KMS-11 (cell line): ENCODE measurements around the gene DMRTB1.

Experiments
- H2AFZ ChIP-seq: fragments of 200-600 bp; sonication (generic); 2 replicates; pipeline ENCODE4 v1.6.1; 2016; ENCODE audit warnings: antibody characterized with exemption, mixed run types, low read depth
- H3K27ac ChIP-seq: fragments of 200-600 bp; sonication (generic); 2 replicates; pipeline ENCODE4 v1.6.1; 2016; ENCODE audit warnings: mild to moderate bottlenecking, mixed run types
- H3K27me3 ChIP-seq: fragments of 200-600 bp; sonication (generic); 2 replicates; pipeline ENCODE4 v1.6.1; 2017; ENCODE audit warnings: mild to moderate bottlenecking, low read depth, mixed run types, moderate library complexity; ENCODE audit not compliant: insufficient read depth
- H3K36me3 ChIP-seq: fragments of 200-600 bp; sonication (generic); 2 replicates; pipeline ENCODE4 v1.6.1; 2017; ENCODE audit warnings: mild to moderate bottlenecking, mixed run types; ENCODE audit not compliant: insufficient read depth
- H3K4me1 ChIP-seq: fragments of 200-600 bp; sonication (generic); 2 replicates; pipeline ENCODE4 v1.6.1; 2016; ENCODE audit warnings: mild to moderate bottlenecking, low read depth, mixed run types; ENCODE audit not compliant: poor library complexity, severe bottlenecking
- H3K4me2 ChIP-seq: fragments of 200-600 bp; sonication (generic); 2 replicates; pipeline ENCODE4 v1.7.0; 2016; ENCODE audit warnings: mild to moderate bottlenecking, mixed run types
- H3K4me3 ChIP-seq: fragments of 200-600 bp; sonication (generic); IDR thresholded peaks from 2 replicates; pipeline ENCODE4 v1.6.1; 2017; ENCODE audit warnings: low read depth, low read length, mixed read lengths; ENCODE audit not compliant: insufficient read depth
- H3K79me2 ChIP-seq: fragments of 200-600 bp; sonication (generic); 2 replicates; pipeline ENCODE4 v1.6.1; 2016; ENCODE audit warnings: low read depth, mixed run types; ENCODE audit not compliant: insufficient read depth
- H3K9ac ChIP-seq: fragments of 200-600 bp; sonication (generic); 2 replicates; pipeline ENCODE4 v1.6.1; 2016; ENCODE audit warnings: mild to moderate bottlenecking, mixed run types
- H4K20me1 ChIP-seq: fragments of 200-600 bp; sonication (generic); 2 replicates; pipeline ENCODE4 v1.6.1; 2016; ENCODE audit warnings: mild to moderate bottlenecking, mixed run types; ENCODE audit not compliant: insufficient read depth
- CTCF ChIP-seq: fragments of 200-600 bp; sonication (generic); conservative IDR thresholded peaks from 2 replicates; pipeline ENCODE4 v1.6.1; 2017; ENCODE audit warnings: low read depth, mild to moderate bottlenecking, antibody characterized with exemption, low read length, moderate library complexity, mixed read lengths

Gene DMRTB1

DNA sequence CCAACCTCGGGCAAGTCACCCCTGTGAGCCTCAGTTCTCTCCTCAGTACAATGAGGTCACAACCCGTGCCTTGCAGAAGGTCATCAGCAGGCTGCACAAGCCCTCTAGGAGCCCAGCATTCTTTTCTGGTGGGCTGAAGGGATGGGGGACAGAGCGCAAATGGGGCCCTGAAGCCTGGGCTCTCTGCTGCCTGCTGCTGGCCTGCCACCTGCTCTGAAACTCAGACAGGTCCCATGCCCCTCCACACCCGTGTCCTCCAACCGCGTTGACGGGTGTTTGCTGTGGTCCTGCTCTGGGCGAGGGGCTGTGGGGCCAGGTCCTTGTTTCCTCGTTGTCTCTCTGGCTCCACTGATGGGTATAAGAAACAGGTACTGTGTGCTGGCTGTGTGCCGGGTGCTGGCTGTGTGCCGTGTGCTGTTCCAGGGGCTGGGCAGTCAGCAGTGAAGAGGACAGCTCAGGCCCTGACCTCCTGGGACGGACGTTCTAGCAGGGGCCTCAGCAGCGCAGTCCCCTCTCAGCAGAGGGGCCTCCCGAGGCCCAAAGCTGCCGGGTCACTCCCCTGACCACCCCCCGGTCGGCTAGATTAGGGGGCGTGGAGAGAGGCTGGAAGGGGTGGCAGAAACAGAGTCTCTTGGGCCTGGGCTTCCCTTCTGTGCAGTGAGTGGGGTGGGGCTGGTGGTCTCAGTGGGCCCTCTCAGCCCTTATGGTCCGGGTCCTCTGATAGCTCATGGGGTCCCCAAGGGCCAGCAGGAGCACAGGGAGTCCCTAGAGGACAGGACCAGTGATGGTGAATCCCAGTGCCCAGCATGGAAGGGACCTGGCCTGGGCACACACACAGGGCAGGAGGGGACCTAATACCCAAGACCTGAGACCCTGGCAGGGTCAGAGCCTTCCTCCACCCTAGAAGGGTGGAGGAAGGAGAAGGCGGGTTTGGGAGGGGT, 42.1 kb downstream of the DMRTB1 start:
- Histone ChIP-seq H3K4me1 (peaks cover 15% of the 10 kb centered on the region), H3K79me2 (no peaks in the 10 kb centered on the region), H2AFZ (no peak overlapping the region), H3K9ac (no peak overlapping the region), H4K20me1 (no peaks in the 10 kb centered on the region), H3K36me3 (no peaks in the 10 kb centered on the region), H3K27me3 (no peaks in the 10 kb centered on the region), H3K27ac (no peak overlapping the region), H3K4me3 (no peak overlapping the region), H3K4me2 (no peak overlapping the region)
- no peak for TF ChIP-seq CTCF

GRCh38 chr1:53502641-53503432, 43.6 kb downstream of the DMRTB1 start:
- Histone ChIP-seq H3K27ac (no peak overlapping the region), H3K4me3 (no peak overlapping the region), H3K4me1 (peaks cover 15% of the 10 kb centered on the region)

GRCh38 chr1:53503433-53504217, 44.4 kb downstream of the DMRTB1 start:
- Histone ChIP-seq H3K4me2 (no peak overlapping the region), H4K20me1 (no peaks in the 10 kb centered on the region), H2AFZ (no peak overlapping the region), H3K27ac (no peak overlapping the region), H3K36me3 (no peaks in the 10 kb centered on the region), H3K27me3 (no peaks in the 10 kb centered on the region), H3K4me3 (no peak overlapping the region), H3K4me1 (peaks cover 11% of the 10 kb centered on the region), H3K79me2 (no peaks in the 10 kb centered on the region), H3K9ac (no peak overlapping the region)
- TF ChIP-seq CTCF: no peak

More at GRCh38 chr1:53502641-53503432, 43.6 kb downstream of the DMRTB1 start:
- Histone ChIP-seq H3K36me3 (no peaks in the 10 kb centered on the region), H4K20me1 (no peaks in the 10 kb centered on the region), H3K79me2 (no peaks in the 10 kb centered on the region), H3K9ac (no peak overlapping the region), H2AFZ (no peak overlapping the region), H3K4me2 (no peak overlapping the region), H3K27me3 (no peaks in the 10 kb centered on the region)
- TF ChIP-seq CTCF: no peak

- TF ChIP-seq CTCF: no peak
- Histone ChIP-seq H3K4me3 (no peak overlapping the region), H2AFZ (no peak overlapping the region), H3K36me3 (no peaks in the 10 kb centered on the region), H3K79me2 (no peaks in the 10 kb centered on the region), H3K27me3 (no peaks in the 10 kb centered on the region), H3K9ac (no peak overlapping the region), H4K20me1 (no peaks in the 10 kb centered on the region), H3K4me1 (no peaks in the 10 kb centered on the region), H3K27ac (no peak overlapping the region), H3K4me2 (no peak overlapping the region)
Measured at GRCh38 chr1:53504901-53505300, 45.7 kb downstream of the DMRTB1 start.
